ENCODE measurements around the gene POLG2.
A peak's percentile ranks its signal among the peaks of the same experiment; 100 is the strongest.

POLG2 gene

GRCh38 chr17:64496786-64497564, at the start of gene POLG2:
Gene POLG2 (minus strand): TSS chr17:64497054. CDS start chr17:64496968, 86 bp downstream.
- TF ChIP-seq CTCF (IDR thresholded peaks at IDR 0.05; ENCODE audit: insufficient read depth, low read depth, low read length, missing control alignments) = peak; percentile 59

GRCh38 chr17:64544742-64545141, 47.9 kb upstream of the POLG2 start:
- no peak overlapping the region for H3K4me3 ChIP-seq (ENCODE audit: low read depth, low read length)
- no peak for DNase-seq (ENCODE audit: low read depth)
- TF ChIP-seq CTCF (IDR thresholded peaks at IDR 0.05; ENCODE audit: insufficient read depth, low read depth, low read length, missing control alignments) = no peak

More at GRCh38 chr17:64496786-64497564, at the start of gene POLG2:
- DNase-seq (ENCODE audit: low read depth) = peak; percentile 97
- peak within 1 kb of the TSS; percentile 76 for H3K4me3 ChIP-seq (ENCODE audit: low read depth, low read length)

GRCh38 chr17:64540118-64540776, 43.4 kb upstream of the POLG2 start:
- DNase-seq (ENCODE audit: low read depth) = no peak
- H3K4me3 ChIP-seq (ENCODE audit: low read depth, low read length) = no peak overlapping the region

GRCh38 chr17:64538508-64539130, 41.8 kb upstream of the POLG2 start:
- DNase-seq (ENCODE audit: low read depth) = no peak
- no peak for TF ChIP-seq CTCF (IDR thresholded peaks at IDR 0.05; ENCODE audit: insufficient read depth, low read depth, low read length, missing control alignments)
- no peak overlapping the region for H3K4me3 ChIP-seq (ENCODE audit: low read depth, low read length)

More at GRCh38 chr17:64540118-64540776, 43.4 kb upstream of the POLG2 start:
- no peak for TF ChIP-seq CTCF (IDR thresholded peaks at IDR 0.05; ENCODE audit: insufficient read depth, low read depth, low read length, missing control alignments)

- H3K4me3 ChIP-seq (ENCODE audit: low read depth, low read length) = no peak overlapping the region
- no peak for DNase-seq (ENCODE audit: low read depth)
- no peak for TF ChIP-seq CTCF (IDR thresholded peaks at IDR 0.05; ENCODE audit: insufficient read depth, low read depth, low read length, missing control alignments)
Measured at GRCh38 chr17:64537488-64537887, 40.6 kb upstream of the POLG2 start.

- TF ChIP-seq CTCF (IDR thresholded peaks at IDR 0.05; ENCODE audit: insufficient read depth, low read depth, low read length, missing control alignments) = no peak
- no peak overlapping the region for H3K4me3 ChIP-seq (ENCODE audit: low read depth, low read length)
- DNase-seq (ENCODE audit: low read depth) = no peak
Measured at GRCh38 chr17:64536913-64537312, 40.1 kb upstream of the POLG2 start.

Measured in GM12865 (cell line).